ENCODE measurements around the gene CEP112.

Gene CEP112

GRCh38 chr17:66211047-66211810 lies 19.3 kb upstream of the CEP112 start:
- no peak overlapping the region for H3K4me3 ChIP-seq (ENCODE audit: low read depth, low read length)
- H2BK12ac ChIP-seq (ENCODE audit: low read length): no peak overlapping the region
- H4K8ac ChIP-seq (ENCODE audit: low read depth, low read length): no peak overlapping the region
- H3K4me1 ChIP-seq (ENCODE audit: control insufficient read depth in 1 of 2, insufficient read depth in 2 of 2, low read length in 2 of 2): no peaks in the 10 kb centered on the region
- no peak overlapping the region for H3K4me2 ChIP-seq (ENCODE audit: low read length)
- no peak for DNase-seq
- no peak overlapping the region for H3K27ac ChIP-seq (ENCODE audit: low read depth, low read length)
- H3K36me3 ChIP-seq (ENCODE audit: control insufficient read depth in 1 of 2, insufficient read depth in 2 of 2, low read length in 2 of 2): no peaks in the 10 kb centered on the region
- WGBS (ENCODE audit: extremely low coverage, insufficient coverage, insufficient read length): no CpG with 5 or more reads among the region's 9 CpGs
- H3K9me3 ChIP-seq (ENCODE audit: insufficient read depth, low read depth, low read length): no peaks in the 10 kb centered on the region
- no peaks in the 10 kb centered on the region for H3K27me3 ChIP-seq (ENCODE audit: insufficient read depth, low read length)
- no peak overlapping the region for H3K18ac ChIP-seq (ENCODE audit: low read length)
- no peak overlapping the region for H4K12ac ChIP-seq (ENCODE audit: low read depth, low read length)
- H2AK5ac ChIP-seq (ENCODE audit: low read length): no peak overlapping the region
- H3K14ac ChIP-seq (ENCODE audit: low read length): no peak overlapping the region
- no peaks in the 10 kb centered on the region for H3K79me2 ChIP-seq (ENCODE audit: control insufficient read depth, insufficient read depth, low read length, poor library complexity)
- no peak overlapping the region for H3K23ac ChIP-seq (ENCODE audit: low read length)
- no peak overlapping the region for H2AFZ ChIP-seq (ENCODE audit: insufficient read depth, low read length, poor library complexity)
- no peak overlapping the region for H4K91ac ChIP-seq (ENCODE audit: low read depth, low read length)
- no peak overlapping the region for H2BK5ac ChIP-seq (ENCODE audit: low read depth, low read length, poor library complexity)
- no peak overlapping the region for H3K9ac ChIP-seq (ENCODE audit: low read length)
- no peak overlapping the region for H3K4ac ChIP-seq (ENCODE audit: low read depth, low read length)
- no peaks in the 10 kb centered on the region for H3K79me1 ChIP-seq (ENCODE audit: low read length)
- H2BK120ac ChIP-seq (ENCODE audit: insufficient read depth, low read length, poor library complexity): no peak overlapping the region

DNA sequence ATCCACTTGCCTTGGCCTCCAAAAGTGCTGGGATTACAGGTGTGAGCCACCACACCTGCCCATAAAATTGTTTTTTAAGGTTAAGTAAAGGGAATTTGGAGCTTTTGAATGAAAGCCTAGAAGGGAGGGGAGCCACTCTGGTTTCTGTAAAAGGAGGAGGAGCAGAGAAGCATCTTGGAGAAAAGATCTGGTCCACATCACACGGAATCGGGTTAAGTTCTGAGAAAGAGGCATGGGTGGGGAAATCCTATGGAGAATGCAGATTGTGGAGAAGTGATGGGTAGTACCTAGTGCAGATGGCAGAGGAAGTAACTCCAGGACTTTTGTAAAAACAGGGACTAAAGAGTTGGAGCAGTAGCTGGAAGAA lies 18.3 kb upstream of the CEP112 start:
- Histone ChIP-seq H3K9ac (ENCODE audit: low read length) (no peak overlapping the region), H2BK120ac (ENCODE audit: insufficient read depth, low read length, poor library complexity) (no peak overlapping the region), H2BK12ac (ENCODE audit: low read length) (no peak overlapping the region), H4K91ac (ENCODE audit: low read depth, low read length) (no peak overlapping the region), H3K23ac (ENCODE audit: low read length) (no peak overlapping the region), H2AFZ (ENCODE audit: insufficient read depth, low read length, poor library complexity) (no peak overlapping the region), H3K4ac (ENCODE audit: low read depth, low read length) (no peak overlapping the region), H3K4me3 (ENCODE audit: low read depth, low read length) (no peak overlapping the region), H3K36me3 (ENCODE audit: control insufficient read depth in 1 of 2, insufficient read depth in 2 of 2, low read length in 2 of 2) (no peaks in the 10 kb centered on the region), H3K18ac (ENCODE audit: low read length) (no peak overlapping the region), H3K27ac (ENCODE audit: low read depth, low read length) (no peak overlapping the region), H3K4me2 (ENCODE audit: low read length) (no peak overlapping the region), H3K9me3 (ENCODE audit: insufficient read depth, low read depth, low read length) (no peaks in the 10 kb centered on the region), H3K79me2 (ENCODE audit: control insufficient read depth, insufficient read depth, low read length, poor library complexity) (no peaks in the 10 kb centered on the region), H3K79me1 (ENCODE audit: low read length) (no peaks in the 10 kb centered on the region), H2BK5ac (ENCODE audit: low read depth, low read length, poor library complexity) (no peak overlapping the region), H2AK5ac (ENCODE audit: low read length) (no peak overlapping the region), H3K14ac (ENCODE audit: low read length) (no peak overlapping the region), H3K4me1 (ENCODE audit: control insufficient read depth in 1 of 2, insufficient read depth in 2 of 2, low read length in 2 of 2) (no peaks in the 10 kb centered on the region), H4K8ac (ENCODE audit: low read depth, low read length) (no peak overlapping the region), H3K27me3 (ENCODE audit: insufficient read depth, low read length) (no peaks in the 10 kb centered on the region), H4K12ac (ENCODE audit: low read depth, low read length) (no peak overlapping the region)
- DNase-seq: no peak
- no CpG with 5 or more reads among the region's 2 CpGs for WGBS (ENCODE audit: extremely low coverage, insufficient coverage, insufficient read length)

GRCh38 chr17:66207936-66208335 lies 16.0 kb upstream of the CEP112 start:
- no peak overlapping the region for H2AK5ac ChIP-seq (ENCODE audit: low read length)
- H3K4me1 ChIP-seq (ENCODE audit: control insufficient read depth in 1 of 2, insufficient read depth in 2 of 2, low read length in 2 of 2): no peaks in the 10 kb centered on the region
- no peaks in the 10 kb centered on the region for H3K79me2 ChIP-seq (ENCODE audit: control insufficient read depth, insufficient read depth, low read length, poor library complexity)
- H3K14ac ChIP-seq (ENCODE audit: low read length): no peak overlapping the region
- peaks cover 2% of the 10 kb centered on the region for H3K9me3 ChIP-seq (ENCODE audit: insufficient read depth, low read depth, low read length)
- no peak overlapping the region for H2BK12ac ChIP-seq (ENCODE audit: low read length)
- no peak overlapping the region for H4K91ac ChIP-seq (ENCODE audit: low read depth, low read length)
- H3K4me2 ChIP-seq (ENCODE audit: low read length): no peak overlapping the region
- no peak overlapping the region for H2AFZ ChIP-seq (ENCODE audit: insufficient read depth, low read length, poor library complexity)
- no peaks in the 10 kb centered on the region for H3K36me3 ChIP-seq (ENCODE audit: control insufficient read depth in 1 of 2, insufficient read depth in 2 of 2, low read length in 2 of 2)
- no peak overlapping the region for H2BK120ac ChIP-seq (ENCODE audit: insufficient read depth, low read length, poor library complexity)
- H3K9ac ChIP-seq (ENCODE audit: low read length): no peak overlapping the region
- no peak overlapping the region for H2BK5ac ChIP-seq (ENCODE audit: low read depth, low read length, poor library complexity)
- H3K79me1 ChIP-seq (ENCODE audit: low read length): no peaks in the 10 kb centered on the region
- H3K4me3 ChIP-seq (ENCODE audit: low read depth, low read length): no peak overlapping the region
- no peak for DNase-seq
- H3K23ac ChIP-seq (ENCODE audit: low read length): no peak overlapping the region
- no peak overlapping the region for H3K27ac ChIP-seq (ENCODE audit: low read depth, low read length)
- no peaks in the 10 kb centered on the region for H3K27me3 ChIP-seq (ENCODE audit: insufficient read depth, low read length)
- no peak overlapping the region for H4K12ac ChIP-seq (ENCODE audit: low read depth, low read length)
- H3K18ac ChIP-seq (ENCODE audit: low read length): no peak overlapping the region
- no peak overlapping the region for H4K8ac ChIP-seq (ENCODE audit: low read depth, low read length)
- H3K4ac ChIP-seq (ENCODE audit: low read depth, low read length): no peak overlapping the region

DNA sequence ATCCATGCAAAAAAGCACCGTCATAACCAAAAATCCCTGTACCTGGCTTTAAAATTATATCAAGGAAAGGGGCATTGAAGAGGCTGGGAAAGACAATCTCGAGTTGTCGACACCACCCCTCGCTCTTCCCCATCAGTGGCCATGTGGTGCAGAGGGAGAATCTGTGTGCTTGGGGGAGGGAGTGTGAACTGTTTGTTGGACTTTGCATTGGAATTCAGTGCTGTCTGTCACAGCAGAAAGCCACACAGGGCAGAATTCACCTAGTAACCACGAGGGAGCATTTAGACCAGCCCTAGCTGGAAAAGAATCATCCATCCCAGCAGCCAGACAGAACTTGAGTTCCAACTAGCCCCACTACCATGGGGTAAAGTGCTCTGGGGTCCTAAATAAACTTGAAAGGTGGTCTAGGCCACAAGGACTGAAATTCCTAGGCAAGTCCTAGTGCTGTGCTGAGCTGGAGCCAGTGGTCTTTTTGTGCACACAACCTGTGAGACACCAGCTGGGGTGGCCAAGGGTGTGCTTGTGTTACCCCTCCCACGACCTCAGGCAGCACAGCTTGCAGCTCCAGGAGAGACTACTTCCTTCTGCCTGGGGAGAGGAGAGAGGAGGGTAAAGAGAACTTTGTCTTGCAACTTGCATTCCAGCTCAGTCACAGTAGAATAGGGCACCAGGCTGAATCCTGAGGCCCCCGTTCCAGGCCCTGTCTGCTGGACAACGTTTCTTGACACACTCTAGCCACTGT lies 11.5 kb upstream of the CEP112 start:
- Histone ChIP-seq H3K4ac (ENCODE audit: low read depth, low read length) (no peak overlapping the region), H3K9me3 (ENCODE audit: insufficient read depth, low read depth, low read length) (peaks cover 2% of the 10 kb centered on the region), H4K91ac (ENCODE audit: low read depth, low read length) (no peak overlapping the region), H2BK12ac (ENCODE audit: low read length) (no peak overlapping the region), H3K79me2 (ENCODE audit: control insufficient read depth, insufficient read depth, low read length, poor library complexity) (no peaks in the 10 kb centered on the region), H3K36me3 (ENCODE audit: control insufficient read depth in 1 of 2, insufficient read depth in 2 of 2, low read length in 2 of 2) (no peaks in the 10 kb centered on the region), H3K79me1 (ENCODE audit: low read length) (no peaks in the 10 kb centered on the region), H3K4me1 (ENCODE audit: control insufficient read depth in 1 of 2, insufficient read depth in 2 of 2, low read length in 2 of 2) (no peaks in the 10 kb centered on the region), H2BK120ac (ENCODE audit: insufficient read depth, low read length, poor library complexity) (no peak overlapping the region), H2BK5ac (ENCODE audit: low read depth, low read length, poor library complexity) (no peak overlapping the region), H3K4me3 (ENCODE audit: low read depth, low read length) (no peak overlapping the region), H3K9ac (ENCODE audit: low read length) (no peak overlapping the region), H3K4me2 (ENCODE audit: low read length) (no peak overlapping the region), H3K23ac (ENCODE audit: low read length) (no peak overlapping the region), H2AK5ac (ENCODE audit: low read length) (no peak overlapping the region), H3K14ac (ENCODE audit: low read length) (no peak overlapping the region), H4K12ac (ENCODE audit: low read depth, low read length) (no peak overlapping the region), H2AFZ (ENCODE audit: insufficient read depth, low read length, poor library complexity) (no peak overlapping the region), H3K27me3 (ENCODE audit: insufficient read depth, low read length) (no peaks in the 10 kb centered on the region), H3K18ac (ENCODE audit: low read length) (no peak overlapping the region), H4K8ac (ENCODE audit: low read depth, low read length) (no peak overlapping the region), H3K27ac (ENCODE audit: low read depth, low read length) (no peak overlapping the region)
- DNase-seq: no peak
- WGBS (ENCODE audit: extremely low coverage, insufficient coverage, insufficient read length): no CpG with 5 or more reads among the region's 8 CpGs
